HepG2 (cell line): ENCODE results near the gene ZG16. TPM values are rescaled to one million over a fixed set of nuclear protein-coding genes. Genes with fewer than 3 reads are reported as not detected.

Source experiments
- HHEX ChIP-seq: IDR thresholded peaks from 2 replicates; pipeline ENCODE4 v1.6.1; 2016; ENCODE audit warnings: control low read depth
- MAZ ChIP-seq, 2 experiments: sonication (generic) in 1 of 2; formaldehyde crosslinking in 1 of 2; IDR thresholded peaks; 2 replicates each; pipeline versions ENCODE4 v1.5.0 to v1.6.1; 2012 to 2020; ENCODE audit warnings: low read depth in 2 of 2, mild to moderate bottlenecking in 2 of 2, borderline replicate concordance in 1 of 2, improper control_type of control experiment in 1 of 2, low read length in 1 of 2, missing genetic modification reagents in 1 of 2, moderate library complexity in 1 of 2
- MIER2 ChIP-seq: IDR thresholded peaks from 2 replicates; pipeline ENCODE4 v1.6.1; 2016; ENCODE audit warnings: missing biosample characterization, missing genetic modification reagents
- MIXL1 ChIP-seq: IDR thresholded peaks from 2 replicates; pipeline ENCODE4 v1.6.1; 2016
- PAF1 ChIP-seq: IDR thresholded peaks from 2 replicates; pipeline ENCODE4 v1.6.1; 2016; ENCODE audit warnings: missing genetic modification reagents, missing compliant biosample characterization
- PCBP1 ChIP-seq: fragments of 200-400 bp; formaldehyde crosslinking; IDR thresholded peaks from 2 replicates; pipeline ENCODE4 v1.6.1; 2017; ENCODE audit warnings: mild to moderate bottlenecking, low read depth, low read length, borderline replicate concordance
- RAD21 ChIP-seq: fragments of 450-650 bp; formaldehyde crosslinking; IDR thresholded peaks from 2 replicates; pipeline ENCODE4 v1.5.0; 2020; ENCODE audit warnings: mild to moderate bottlenecking
- RARG ChIP-seq: sonication (generic); formaldehyde crosslinking; IDR thresholded peaks from 2 replicates; pipeline ENCODE4 v1.4.0; 2020; ENCODE audit warnings: low read depth, mild to moderate bottlenecking, missing genetic modification reagents
- RXRA ChIP-seq: sonication (generic); formaldehyde crosslinking; IDR thresholded peaks from 2 replicates; pipeline ENCODE4 v1.5.1; 2020; ENCODE audit warnings: missing genetic modification reagents
- THAP7 ChIP-seq: sonication (generic); formaldehyde crosslinking; IDR thresholded peaks from 2 replicates; pipeline ENCODE4 v1.8.1; 2023; ENCODE audit warnings: mild to moderate bottlenecking, missing genetic modification reagents
- YY1 ChIP-seq: IDR thresholded peaks from 2 replicates; pipeline ENCODE4 v1.6.1; 2011; ENCODE audit warnings: low read length, low read depth, moderate library complexity, mild to moderate bottlenecking; ENCODE audit not compliant: insufficient read depth, insufficient replicate concordance
- ZFP62 ChIP-seq: sonication (generic); formaldehyde crosslinking; IDR thresholded peaks from 2 replicates; pipeline ENCODE4 v1.4.0; 2020; ENCODE audit warnings: missing genetic modification reagents
- ZGPAT ChIP-seq: IDR thresholded peaks from 2 replicates; pipeline ENCODE4 v1.6.1; 2016; ENCODE audit warnings: mild to moderate bottlenecking
- ZKSCAN8 ChIP-seq: IDR thresholded peaks from 2 replicates; pipeline ENCODE4 v1.6.1; 2016; ENCODE audit warnings: borderline replicate concordance, missing genetic modification reagents, missing compliant biosample characterization
- ZNF282 ChIP-seq: fragments of 450-650 bp; IDR thresholded peaks from 2 replicates; pipeline ENCODE4 v1.6.1; 2018; ENCODE audit not compliant: partially characterized antibody
- ZNF292 ChIP-seq: sonication (generic); formaldehyde crosslinking; IDR thresholded peaks from 2 replicates; pipeline ENCODE4 v1.8.1; 2022; ENCODE audit warnings: mild to moderate bottlenecking, low read depth, missing genetic modification reagents, borderline replicate concordance
- ZNF414 ChIP-seq: sonication (generic); formaldehyde crosslinking; IDR thresholded peaks from 2 replicates; pipeline ENCODE4 v1.5.0; 2020; ENCODE audit warnings: missing genetic modification reagents
- ZNF563 ChIP-seq: sonication (generic); formaldehyde crosslinking; IDR thresholded peaks from 2 replicates; pipeline ENCODE4 v1.8.0; 2022; ENCODE audit warnings: mild to moderate bottlenecking, moderate library complexity, missing genetic modification reagents
- polyA plus RNA-seq, 8 experiments: library from polyadenylated mRNA; depleted of rRNA in 3 of 8; stranded (reverse) in 7 of 8; unstranded in 1 of 8; fragments of >200 nt; fragmentation: Illumina TruSeq in 4 of 8; extraction: Trizol in 4 of 8; gene quantifications; 2 replicates each; pipeline versions ENCODE4 v1.2.1 to v1.2.3, GENCODE V29; 2011 to 2016; ENCODE audit warnings: low read depth in 4 of 8, missing spikeins in 1 of 8, mixed read lengths in 1 of 8; ENCODE audit not compliant: insufficient read depth in 1 of 8
- total RNA-seq, 5 experiments: library from RNA; depleted of rRNA; stranded (reverse); fragments of >200 nt; fragmentation: Illumina TruSeq; extraction: Trizol; gene quantifications; 2 replicates each; pipeline ENCODE4 v1.2.3, GENCODE V29; 2016; ENCODE audit warnings: low read depth in 1 of 5
- TF ChIP-seq, protein P1 (sequence below): IDR thresholded peaks from 2 replicates; pipeline ENCODE4 v1.4.0; 2020; ENCODE audit warnings: mild to moderate bottlenecking, missing genetic modification reagents
- TF ChIP-seq, protein P2 (sequence below): sonication (generic); formaldehyde crosslinking; IDR thresholded peaks from 2 replicates; pipeline ENCODE4 v1.9.0; 2021; ENCODE audit warnings: missing genetic modification reagents, borderline replicate concordance

The ZG16 gene
- total and polyA plus RNA-seq, 2 of the 13 experiments (the other 11 are each of a cell fraction or from before 2014, with no cell fraction given), result 0.04 to 0.07 TPM

- peak; percentile 61; the same call in 1 of the 2 replicates for TF ChIP-seq RAD21 (CRISPR knock-in tag)
- TF ChIP-seq, protein P1, sequence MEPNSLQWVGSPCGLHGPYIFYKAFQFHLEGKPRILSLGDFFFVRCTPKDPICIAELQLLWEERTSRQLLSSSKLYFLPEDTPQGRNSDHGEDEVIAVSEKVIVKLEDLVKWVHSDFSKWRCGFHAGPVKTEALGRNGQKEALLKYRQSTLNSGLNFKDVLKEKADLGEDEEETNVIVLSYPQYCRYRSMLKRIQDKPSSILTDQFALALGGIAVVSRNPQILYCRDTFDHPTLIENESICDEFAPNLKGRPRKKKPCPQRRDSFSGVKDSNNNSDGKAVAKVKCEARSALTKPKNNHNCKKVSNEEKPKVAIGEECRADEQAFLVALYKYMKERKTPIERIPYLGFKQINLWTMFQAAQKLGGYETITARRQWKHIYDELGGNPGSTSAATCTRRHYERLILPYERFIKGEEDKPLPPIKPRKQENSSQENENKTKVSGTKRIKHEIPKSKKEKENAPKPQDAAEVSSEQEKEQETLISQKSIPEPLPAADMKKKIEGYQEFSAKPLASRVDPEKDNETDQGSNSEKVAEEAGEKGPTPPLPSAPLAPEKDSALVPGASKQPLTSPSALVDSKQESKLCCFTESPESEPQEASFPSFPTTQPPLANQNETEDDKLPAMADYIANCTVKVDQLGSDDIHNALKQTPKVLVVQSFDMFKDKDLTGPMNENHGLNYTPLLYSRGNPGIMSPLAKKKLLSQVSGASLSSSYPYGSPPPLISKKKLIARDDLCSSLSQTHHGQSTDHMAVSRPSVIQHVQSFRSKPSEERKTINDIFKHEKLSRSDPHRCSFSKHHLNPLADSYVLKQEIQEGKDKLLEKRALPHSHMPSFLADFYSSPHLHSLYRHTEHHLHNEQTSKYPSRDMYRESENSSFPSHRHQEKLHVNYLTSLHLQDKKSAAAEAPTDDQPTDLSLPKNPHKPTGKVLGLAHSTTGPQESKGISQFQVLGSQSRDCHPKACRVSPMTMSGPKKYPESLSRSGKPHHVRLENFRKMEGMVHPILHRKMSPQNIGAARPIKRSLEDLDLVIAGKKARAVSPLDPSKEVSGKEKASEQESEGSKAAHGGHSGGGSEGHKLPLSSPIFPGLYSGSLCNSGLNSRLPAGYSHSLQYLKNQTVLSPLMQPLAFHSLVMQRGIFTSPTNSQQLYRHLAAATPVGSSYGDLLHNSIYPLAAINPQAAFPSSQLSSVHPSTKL (CRISPR knock-in tag), result no peak
- TF ChIP-seq ZNF414 (CRISPR knock-in tag), result no peak
- TF ChIP-seq ZNF292, result no peak
- TF ChIP-seq PAF1 (CRISPR knock-in tag), result no peak
- TF ChIP-seq MIXL1, result 0 out of 2 replicates have a peak, but pooled peaks have one; percentile 13
- TF ChIP-seq THAP7 (CRISPR knock-in tag), result no peak
- no peak for TF ChIP-seq RARG (CRISPR knock-in tag)
- no peak for TF ChIP-seq RXRA (CRISPR knock-in tag)
- TF ChIP-seq ZNF282, result no peak
- TF ChIP-seq ZGPAT, result no peak
- TF ChIP-seq ZKSCAN8 (CRISPR knock-in tag), result no peak
- no peak for TF ChIP-seq ZNF563
- TF ChIP-seq, protein P2, sequence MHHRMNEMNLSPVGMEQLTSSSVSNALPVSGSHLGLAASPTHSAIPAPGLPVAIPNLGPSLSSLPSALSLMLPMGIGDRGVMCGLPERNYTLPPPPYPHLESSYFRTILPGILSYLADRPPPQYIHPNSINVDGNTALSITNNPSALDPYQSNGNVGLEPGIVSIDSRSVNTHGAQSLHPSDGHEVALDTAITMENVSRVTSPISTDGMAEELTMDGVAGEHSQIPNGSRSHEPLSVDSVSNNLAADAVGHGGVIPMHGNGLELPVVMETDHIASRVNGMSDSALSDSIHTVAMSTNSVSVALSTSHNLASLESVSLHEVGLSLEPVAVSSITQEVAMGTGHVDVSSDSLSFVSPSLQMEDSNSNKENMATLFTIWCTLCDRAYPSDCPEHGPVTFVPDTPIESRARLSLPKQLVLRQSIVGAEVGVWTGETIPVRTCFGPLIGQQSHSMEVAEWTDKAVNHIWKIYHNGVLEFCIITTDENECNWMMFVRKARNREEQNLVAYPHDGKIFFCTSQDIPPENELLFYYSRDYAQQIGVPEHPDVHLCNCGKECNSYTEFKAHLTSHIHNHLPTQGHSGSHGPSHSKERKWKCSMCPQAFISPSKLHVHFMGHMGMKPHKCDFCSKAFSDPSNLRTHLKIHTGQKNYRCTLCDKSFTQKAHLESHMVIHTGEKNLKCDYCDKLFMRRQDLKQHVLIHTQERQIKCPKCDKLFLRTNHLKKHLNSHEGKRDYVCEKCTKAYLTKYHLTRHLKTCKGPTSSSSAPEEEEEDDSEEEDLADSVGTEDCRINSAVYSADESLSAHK, result no peak
- no peak for TF ChIP-seq ZFP62
- no peak for TF ChIP-seq PCBP1
- TF ChIP-seq HHEX (CRISPR knock-in tag), result no peak
- TF ChIP-seq MIER2, result no peak; the same call in 1 of the 2 replicates
- no peak for TF ChIP-seq MAZ (IDR thresholded peaks at IDR 0.05; ENCODE audit: borderline replicate concordance, low read depth, low read length)
- no peak for TF ChIP-seq MAZ (CRISPR knock-in tag; IDR thresholded peaks at IDR 0.05; ENCODE audit: low read depth)
- TF ChIP-seq YY1, result no peak
Measured at GRCh38 chr16:29729116-29729521, 48.9 kb upstream of the ZG16 start (continued).
